Lower leg skin (tissue), 4 donors: ENCODE results near the gene HDAC4. TPM values are rescaled to one million over a fixed set of nuclear protein-coding genes. Genes with fewer than 3 reads are reported as not detected.

Source experiments
- DNase-seq, 2 donors: peaks; one replicate each; pipeline ENCODE4 v3.0.0-alpha.2; 2019; ENCODE audit warnings: low spot score in 2 of 2
- H3K4me3 ChIP-seq: fragments of 200-600 bp; sonication (generic); 2 replicates; pipeline ENCODE4 v1.5.1; 2017; ENCODE audit warnings: mild to moderate bottlenecking, low read depth; ENCODE audit not compliant: poor library complexity, severe bottlenecking
- POLR2A ChIP-seq, 2 donors: fragments of 450-650 bp; IDR thresholded peaks; one replicate each; pipeline ENCODE4 v1.6.1; 2016 to 2017; ENCODE audit warnings: antibody characterized with exemption in 2 of 2, mild to moderate bottlenecking in 1 of 2, moderate library complexity in 1 of 2
- WGBS, 2 donors: methylation state at CpG; one replicate each; pipeline ENCODE4 v1.1.5; 2018; 5-methylcytosine and 5-hydroxymethylcytosine counted together
- intact Hi-C: fragments of 100-400 bp; cut with DNase I; formaldehyde crosslinking; loops from one replicate; pipeline ENCODE4 v1.15.0; 2023; ENCODE audit warnings: low total_unique reads
- total RNA-seq, 4 donors: library from RNA; depleted of rRNA; stranded (reverse); fragments of >200 nt; gene quantifications; one replicate each; pipeline ENCODE4 v1.1.0, GENCODE V29; 2016
- TF ChIP-seq, protein P1 (sequence below), 3 donors: fragments of 450-650 bp; IDR thresholded peaks; one replicate each; pipeline ENCODE4 v1.5.1; 2016; ENCODE audit warnings: antibody characterized with exemption in 3 of 3, mild to moderate bottlenecking in 3 of 3, moderate library complexity in 2 of 3

HDAC4 gene
- total RNA-seq, 4 donors from 2014 or later, result 27.4 to 85.5 (median 57.9) TPM

DNA sequence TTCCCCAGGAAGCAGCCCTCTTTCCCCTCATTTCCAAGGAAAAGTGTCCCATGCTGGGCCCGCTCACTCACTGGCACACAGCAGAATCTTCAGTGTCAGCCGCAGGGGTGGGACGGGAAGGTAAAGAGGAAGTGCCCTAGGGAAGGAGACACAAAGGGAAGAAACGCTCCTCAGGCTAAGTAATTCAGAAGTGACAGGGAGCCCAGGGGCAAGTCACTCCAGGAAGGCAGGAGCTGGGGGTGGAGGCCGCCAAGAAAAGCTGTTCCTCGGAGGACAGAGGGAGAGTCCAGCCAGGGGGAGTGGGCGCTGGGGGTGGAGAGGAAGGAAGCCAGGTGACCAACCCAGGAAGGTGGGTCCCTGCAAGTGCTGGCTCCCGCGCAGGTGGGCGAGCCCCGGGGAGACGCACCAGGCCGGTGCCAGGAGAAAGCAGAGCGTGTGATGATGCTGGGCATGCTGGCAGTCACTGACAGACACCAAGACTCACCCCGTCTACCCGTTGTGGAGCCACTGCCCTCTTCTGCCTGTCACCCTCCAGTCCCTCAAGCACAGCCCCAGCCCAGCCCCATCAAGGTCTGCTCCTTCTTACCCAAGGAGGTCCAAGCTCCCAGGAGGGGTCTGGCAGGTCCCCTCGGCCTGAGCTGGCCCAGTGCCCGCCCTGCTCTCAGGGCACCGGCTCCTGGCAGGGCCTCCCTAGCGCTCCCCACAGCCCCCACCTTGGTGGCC lies 21.7 kb downstream of the HDAC4 start:
- TF ChIP-seq, protein P1, sequence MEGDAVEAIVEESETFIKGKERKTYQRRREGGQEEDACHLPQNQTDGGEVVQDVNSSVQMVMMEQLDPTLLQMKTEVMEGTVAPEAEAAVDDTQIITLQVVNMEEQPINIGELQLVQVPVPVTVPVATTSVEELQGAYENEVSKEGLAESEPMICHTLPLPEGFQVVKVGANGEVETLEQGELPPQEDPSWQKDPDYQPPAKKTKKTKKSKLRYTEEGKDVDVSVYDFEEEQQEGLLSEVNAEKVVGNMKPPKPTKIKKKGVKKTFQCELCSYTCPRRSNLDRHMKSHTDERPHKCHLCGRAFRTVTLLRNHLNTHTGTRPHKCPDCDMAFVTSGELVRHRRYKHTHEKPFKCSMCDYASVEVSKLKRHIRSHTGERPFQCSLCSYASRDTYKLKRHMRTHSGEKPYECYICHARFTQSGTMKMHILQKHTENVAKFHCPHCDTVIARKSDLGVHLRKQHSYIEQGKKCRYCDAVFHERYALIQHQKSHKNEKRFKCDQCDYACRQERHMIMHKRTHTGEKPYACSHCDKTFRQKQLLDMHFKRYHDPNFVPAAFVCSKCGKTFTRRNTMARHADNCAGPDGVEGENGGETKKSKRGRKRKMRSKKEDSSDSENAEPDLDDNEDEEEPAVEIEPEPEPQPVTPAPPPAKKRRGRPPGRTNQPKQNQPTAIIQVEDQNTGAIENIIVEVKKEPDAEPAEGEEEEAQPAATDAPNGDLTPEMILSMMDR (IDR thresholded peaks at IDR 0.05), result no peak
- TF ChIP-seq POLR2A (IDR thresholded peaks at IDR 0.05), result no peak
- WGBS, 2 donors, result 82% methylated on average over 19 to 20 of the region's 20 CpGs
- DNase-seq, result peak in 1 of 2 donors; percentile 81
- no peak overlapping the region for H3K4me3 ChIP-seq
- intact Hi-C loops, result no loop called here

DNA sequence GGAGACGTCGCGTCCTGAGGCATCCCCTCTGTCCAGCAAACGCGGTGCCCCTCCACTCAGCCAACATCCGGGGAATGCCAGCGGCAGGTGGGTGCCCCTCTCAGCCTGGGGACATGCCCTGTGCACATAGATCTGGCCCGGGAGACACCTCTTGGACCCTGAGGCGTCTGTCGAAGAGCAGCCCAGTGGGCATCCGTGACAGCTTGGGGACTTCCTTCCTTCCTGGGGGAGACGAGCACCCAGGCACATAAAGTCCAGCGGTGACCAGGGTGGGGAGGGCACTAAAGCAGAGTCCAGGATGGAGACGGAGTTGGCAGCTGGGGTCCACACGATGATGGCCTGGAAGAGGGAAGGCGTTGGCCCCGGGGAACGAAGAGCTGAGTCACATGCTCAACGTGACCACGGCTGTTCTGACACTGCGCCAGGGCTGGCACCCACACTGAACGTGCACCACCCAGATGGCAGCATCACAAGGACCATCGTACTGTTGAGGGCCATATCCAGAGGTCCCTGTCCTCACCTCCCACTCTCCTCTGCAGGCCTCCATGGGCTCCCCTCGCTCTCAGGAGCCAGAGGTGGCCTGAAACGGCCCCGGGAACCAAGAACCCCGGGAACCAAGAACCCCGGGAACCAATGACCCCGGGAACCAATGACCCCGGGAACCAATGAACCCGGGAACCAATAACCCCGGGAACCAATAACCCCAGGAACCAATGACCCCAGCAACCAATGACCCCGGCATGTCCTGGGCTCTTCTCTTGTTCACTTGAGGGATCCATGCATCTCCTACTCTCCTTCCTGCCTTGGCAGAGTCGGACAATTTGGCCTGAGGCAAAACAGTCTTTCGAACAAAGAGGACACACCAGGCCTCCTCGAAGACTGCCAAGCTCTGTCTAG lies 22.6 kb downstream of the HDAC4 start:
- no peak for TF ChIP-seq POLR2A (IDR thresholded peaks at IDR 0.05)
- intact Hi-C loops, result no loop called here
- H3K4me3 ChIP-seq, result no peak overlapping the region
- DNase-seq, result peak in 1 of 2 donors; percentile 74
- 78 to 79% methylated on average over 34 to 36 of the region's 36 CpGs for WGBS, 2 donors

DNA sequence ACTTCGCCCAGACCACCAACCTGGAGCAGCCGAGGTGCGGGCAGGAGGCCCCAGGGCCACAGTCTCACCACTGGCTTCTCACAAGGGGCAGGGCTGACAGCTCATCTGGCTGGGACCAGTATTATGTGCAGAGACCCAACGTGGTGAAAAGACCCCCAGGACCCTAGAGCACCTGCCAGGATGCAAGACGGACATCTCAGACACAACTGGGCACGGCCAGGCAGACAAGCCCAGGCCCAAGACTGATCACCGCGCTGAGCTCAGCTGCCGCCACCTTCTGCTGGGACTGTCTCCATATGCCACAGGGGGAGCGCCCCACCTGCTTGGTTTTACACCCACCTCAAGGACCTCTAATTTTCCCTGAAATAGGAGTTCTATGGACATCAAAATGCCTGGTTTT lies 23.2 kb downstream of the HDAC4 start:
- WGBS, 2 donors, result 85 to 92% methylated on average over 10 of the region's 10 CpGs
- H3K4me3 ChIP-seq, result no peak overlapping the region
- peak in 1 of 2 donors; percentile 79 for DNase-seq
- intact Hi-C loops, result no loop called here
- TF ChIP-seq, protein P1 (IDR thresholded peaks at IDR 0.05), result no peak
- no peak for TF ChIP-seq POLR2A (IDR thresholded peaks at IDR 0.05)

DNA sequence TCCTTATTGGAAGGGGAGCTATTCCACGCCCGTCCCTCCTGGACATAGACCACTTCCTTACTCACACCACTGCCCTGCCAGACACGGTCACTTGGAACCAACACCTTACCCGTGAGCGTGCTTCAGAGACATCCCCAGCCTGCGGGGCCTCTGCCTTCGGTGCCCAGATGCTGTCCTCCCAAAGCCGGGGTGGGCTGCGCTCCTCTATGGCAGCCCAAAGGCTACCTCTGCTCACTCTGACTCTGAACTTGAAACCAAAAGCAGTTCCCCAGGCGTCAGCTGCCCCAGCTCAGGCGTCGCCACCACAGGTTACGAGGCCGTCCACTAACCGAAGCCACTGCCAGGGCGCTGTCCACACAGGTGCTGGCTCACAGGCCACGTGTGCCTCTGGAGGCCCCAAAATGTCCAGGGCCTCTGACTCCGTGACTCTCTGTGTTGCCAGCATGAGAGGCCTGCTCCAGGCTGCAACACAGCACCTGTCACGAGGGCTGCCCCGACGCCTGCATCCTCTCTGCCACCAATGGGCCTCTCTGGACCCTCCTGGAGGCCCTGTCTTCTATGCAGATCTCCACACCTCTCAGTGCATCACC lies 23.8 kb downstream of the HDAC4 start:
- WGBS, 2 donors, result 93 to 97% methylated on average over 21 of the region's 21 CpGs
- TF ChIP-seq, protein P1 (IDR thresholded peaks at IDR 0.05), result no peak
- TF ChIP-seq POLR2A (IDR thresholded peaks at IDR 0.05), result no peak
- H3K4me3 ChIP-seq, result no peak overlapping the region
- intact Hi-C loops, result no loop called here
- DNase-seq, result peak in 1 of 2 donors; percentile 56

DNA sequence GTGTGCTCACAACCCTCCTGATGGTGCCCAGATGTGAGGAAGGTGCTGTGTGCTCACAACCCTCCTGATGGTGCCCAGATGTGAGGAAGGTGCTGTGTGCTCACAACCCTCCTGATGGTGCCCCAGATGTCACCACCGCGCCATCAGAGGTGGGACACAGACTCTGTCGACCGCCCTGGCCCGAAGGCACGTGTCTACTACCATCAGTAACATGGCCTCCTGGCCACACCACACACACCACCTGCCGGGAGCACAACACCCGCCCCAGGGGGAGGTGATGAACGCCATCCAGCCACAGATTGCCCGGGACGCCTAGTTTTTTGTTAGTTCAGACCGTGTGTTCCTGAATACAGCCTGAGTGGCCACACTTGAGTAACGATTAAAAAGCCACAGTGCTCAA lies 24.5 kb downstream of the HDAC4 start:
- WGBS, 2 donors, result 71 to 89% methylated on average over 10 to 13 of the region's 13 CpGs
- peak in 1 of 2 donors; percentile 80 for DNase-seq
- intact Hi-C loops, result no loop called here
- H3K4me3 ChIP-seq, result no peak overlapping the region
- TF ChIP-seq POLR2A (IDR thresholded peaks at IDR 0.05), result no peak
- TF ChIP-seq, protein P1 (IDR thresholded peaks at IDR 0.05), result no peak
